A673 (cell line): ENCODE results near the gene IRX1. TPM values are rescaled to one million over a fixed set of nuclear protein-coding genes. Genes with fewer than 3 reads are reported as not detected.

Experiments
- BruUV-seq: library from RNA; stranded (reverse); fragments of 400-500 nt; replicated peaks from 2 replicates; lab custom pipeline; 2021; lab: Mats Ljungman, UMichigan
- CTCF ChIA-PET: fragments of 300-600 bp; sonication (Branson Sonifier 250); formaldehyde crosslinking; loops from one replicate; lab custom pipeline; 2022; ENCODE audit warnings: antibody characterized with exemption; lab: Charles Lee
- POLR2A ChIA-PET: fragments of 300-600 bp; sonication (Branson Sonifier 250); formaldehyde crosslinking; loops from one replicate; lab custom pipeline; 2022; ENCODE audit warnings: antibody characterized with exemption; ENCODE audit not compliant: low non-redundant PET; lab: Charles Lee
- DNase-seq: peaks from one replicate; pipeline ENCODE4 v3.0.0-alpha.2; 2015; ENCODE audit warnings: low spot score
- H3K27ac ChIP-seq: fragments of 200-600 bp; sonication (generic); 2 replicates; pipeline ENCODE4 v1.5.1; 2016; ENCODE audit warnings: mixed run types, low read depth, mild to moderate bottlenecking, mixed read lengths, antibody characterized with exemption, low read length; ENCODE audit not compliant: poor library complexity, severe bottlenecking
- H3K27me3 ChIP-seq: fragments of 200-600 bp; sonication (generic); replicated peaks from 2 replicates; pipeline ENCODE4 v1.6.1; 2017; ENCODE audit warnings: mixed run types, low read depth, mild to moderate bottlenecking, mixed read lengths, antibody characterized with exemption, low read length; ENCODE audit not compliant: insufficient read depth, poor library complexity
- H3K36me3 ChIP-seq: fragments of 200-600 bp; sonication (generic); 2 replicates; pipeline ENCODE4 v1.6.1; 2016; ENCODE audit warnings: mixed run types, mild to moderate bottlenecking, mixed read lengths, antibody characterized with exemption, low read length; ENCODE audit not compliant: insufficient read depth, poor library complexity, severe bottlenecking
- H3K4me1 ChIP-seq: fragments of 200-600 bp; sonication (generic); 2 replicates; pipeline ENCODE4 v1.6.1; 2017; ENCODE audit warnings: mixed run types, mild to moderate bottlenecking, mixed read lengths, antibody characterized with exemption, low read length; ENCODE audit not compliant: insufficient read depth, poor library complexity, severe bottlenecking
- H3K4me3 ChIP-seq: fragments of 200-600 bp; sonication (generic); 2 replicates; pipeline ENCODE4 v1.5.1; 2016; ENCODE audit warnings: low read depth, mixed run types, mild to moderate bottlenecking, mixed read lengths, low read length; ENCODE audit not compliant: poor library complexity, severe bottlenecking
- H3K9me3 ChIP-seq: fragments of 200-600 bp; sonication (generic); 2 replicates; pipeline ENCODE4 v1.6.1; 2016; ENCODE audit warnings: mixed run types, low read depth, mild to moderate bottlenecking, mixed read lengths, antibody characterized with exemption, low read length; ENCODE audit not compliant: poor library complexity, severe bottlenecking
- CTCF ChIP-seq: fragments of 300-800, 200-600 bp; sonication (generic); conservative IDR thresholded peaks from 2 replicates; pipeline ENCODE4 v1.5.1; 2017; ENCODE audit warnings: low read depth, mild to moderate bottlenecking, antibody characterized with exemption, low read length, moderate library complexity, mixed read lengths
- EZH2 ChIP-seq: fragments of 200-600 bp; sonication (generic); IDR thresholded peaks from 2 replicates; pipeline ENCODE4 v1.6.1; 2017; ENCODE audit warnings: borderline replicate concordance, low read depth, mild to moderate bottlenecking, mixed read lengths, antibody characterized with exemption, low read length; ENCODE audit not compliant: poor library complexity, severe bottlenecking
- intact Hi-C: fragments of 100-400 bp; cut with micrococcal nuclease; formaldehyde crosslinking; loops from one replicate; pipeline ENCODE4 v1.10.0; 2022; ENCODE audit not compliant: unreplicated experiment
- total RNA-seq: library from RNA; stranded (reverse); gene quantifications from 2 replicates; pipeline ENCODE4 v1.2.3, GENCODE V29; 2021

Gene IRX1
- total RNA-seq, 1 experiment from 2014 or later, result not detected

- no peaks in the 10 kb centered on the region for H3K27me3 ChIP-seq
- no peak for DNase-seq
- no peak overlapping the region for H3K4me3 ChIP-seq
- no peaks in the 10 kb centered on the region for H3K36me3 ChIP-seq
- H3K4me1 ChIP-seq, result no peaks in the 10 kb centered on the region
- CTCF ChIA-PET, result no interaction called here
- POLR2A ChIA-PET, result no interaction called here
- no peak overlapping the region for H3K27ac ChIP-seq
- intact Hi-C loops, result no loop called here
- TF ChIP-seq CTCF (no peak), EZH2 (no peak)
- peaks cover 16% of the 10 kb centered on the region for H3K9me3 ChIP-seq
- BruUV-seq, result no TSS peak
Measured at GRCh38 chr5:3615217-3615616, 19.6 kb downstream of the IRX1 start.

GRCh38 chr5:3615829-3616228 is 20.2 kb downstream of the IRX1 start:
- intact Hi-C loops, result no loop called here
- POLR2A ChIA-PET, result no interaction called here
- H3K36me3 ChIP-seq, result no peaks in the 10 kb centered on the region
- no peak overlapping the region for H3K4me3 ChIP-seq
- H3K4me1 ChIP-seq, result no peaks in the 10 kb centered on the region
- CTCF ChIA-PET, result no interaction called here
- no peak for DNase-seq
- H3K27me3 ChIP-seq, result no peaks in the 10 kb centered on the region
- H3K27ac ChIP-seq, result no peak overlapping the region
- no peak for TF ChIP-seq EZH2
- no peak for TF ChIP-seq CTCF
- H3K9me3 ChIP-seq, result peaks cover 16% of the 10 kb centered on the region
- BruUV-seq, result no TSS peak

GRCh38 chr5:3619579-3619978 is 23.9 kb downstream of the IRX1 start:
- ChIA-PET POLR2A (no interaction called here), CTCF (no interaction called here)
- H3K4me3 ChIP-seq, result no peak overlapping the region
- H3K4me1 ChIP-seq, result no peaks in the 10 kb centered on the region
- no peaks in the 10 kb centered on the region for H3K36me3 ChIP-seq
- BruUV-seq, result no TSS peak
- DNase-seq, result no peak
- peaks cover 34% of the 10 kb centered on the region for H3K9me3 ChIP-seq
- H3K27ac ChIP-seq, result no peak overlapping the region
- TF ChIP-seq CTCF (no peak), EZH2 (no peak)
- intact Hi-C loops, result no loop called here
- H3K27me3 ChIP-seq, result no peaks in the 10 kb centered on the region
